IMR-90 (cell line): Measurements from ENCODE around the gene CCDC136. TPM values are rescaled to one million over a fixed set of nuclear protein-coding genes. Genes with fewer than 3 reads are reported as not detected.

Experiments
- ATAC-seq: fragments of 200-7000 bp; cut with Tn5 transposase; 2 replicates; pipeline ENCODE4 v1.9.1; 2020; ENCODE audit warnings: low read depth, mild to moderate bottlenecking, moderate library complexity
- BruUV-seq: library from RNA; stranded (reverse); fragments of 400-500 nt; replicated peaks from 2 replicates; lab custom pipeline; 2021; lab: Mats Ljungman, UMichigan
- CTCF ChIA-PET: fragments of 300-600 bp; formaldehyde crosslinking; extraction: SDS; loops from one replicate; lab custom pipeline; 2021; ENCODE audit warnings: antibody characterized with exemption; lab: Yijun Ruan, JAX
- POLR2A ChIA-PET: fragments of 300-600 bp; sonication (Branson Sonifier 250); formaldehyde crosslinking; loops from one replicate; lab custom pipeline; 2022; ENCODE audit warnings: antibody characterized with exemption; ENCODE audit not compliant: unreplicated experiment; lab: Charles Lee
- DNase-seq: peaks from one replicate; pipeline ENCODE4 v3.0.0; 2013
- H2AFZ ChIP-seq: replicated peaks from 2 replicates; pipeline ENCODE3; 2013; ENCODE audit warnings: low read length, mild to moderate bottlenecking; ENCODE audit not compliant: poor library complexity
- H2AK5ac ChIP-seq: 2 replicates; pipeline ENCODE4 v1.6.1; 2013; ENCODE audit warnings: low read depth, low read length, inconsistent platforms
- H2AK9ac ChIP-seq: replicated peaks from 2 replicates; pipeline ENCODE3; 2013; ENCODE audit warnings: mild to moderate bottlenecking, low read depth, low read length, moderate library complexity; ENCODE audit not compliant: poor library complexity
- H2BK120ac ChIP-seq: 2 replicates; pipeline ENCODE4 v1.6.1; 2013; ENCODE audit warnings: low read depth, low read length, inconsistent platforms
- H2BK15ac ChIP-seq: 3 replicates; pipeline ENCODE4 v1.6.1; 2013; ENCODE audit warnings: low read depth, low read length, inconsistent platforms
- H2BK20ac ChIP-seq: 2 replicates; pipeline ENCODE4 v1.6.1; 2013; ENCODE audit warnings: low read depth, mild to moderate bottlenecking, inconsistent platforms, low read length, moderate library complexity
- H2BK5ac ChIP-seq: 2 replicates; pipeline ENCODE4 v1.6.1; 2013; ENCODE audit warnings: mild to moderate bottlenecking, low read depth, low read length, inconsistent platforms; ENCODE audit not compliant: poor library complexity, severe bottlenecking
- H3K14ac ChIP-seq: replicated peaks from 2 replicates; pipeline ENCODE4 v1.6.1; 2013; ENCODE audit warnings: low read depth, low read length, inconsistent platforms
- H3K18ac ChIP-seq: 2 replicates; pipeline ENCODE4 v1.6.1; 2013; ENCODE audit warnings: low read depth, low read length, control low read depth
- H3K23ac ChIP-seq: 2 replicates; pipeline ENCODE4 v1.6.1; 2013; ENCODE audit warnings: low read depth, low read length, inconsistent platforms
- H3K27ac ChIP-seq: 2 replicates; pipeline ENCODE4 v1.5.1; 2013; ENCODE audit warnings: mild to moderate bottlenecking, control low read depth, low read length; ENCODE audit not compliant: insufficient read depth
- H3K27me3 ChIP-seq: 2 replicates; pipeline ENCODE4 v1.6.1; 2013; ENCODE audit warnings: low read length; ENCODE audit not compliant: control insufficient read depth, insufficient read depth
- H3K36me3 ChIP-seq: 2 replicates; pipeline ENCODE4 v1.6.1; 2013; ENCODE audit warnings: low read length, mixed read lengths; ENCODE audit not compliant: control insufficient read depth, insufficient read depth
- H3K4ac ChIP-seq: 2 replicates; pipeline ENCODE4 v1.6.1; 2013; ENCODE audit warnings: low read depth, low read length, inconsistent platforms
- H3K4me1 ChIP-seq: 2 replicates; pipeline ENCODE4 v1.6.1; 2013; ENCODE audit warnings: low read length, mixed read lengths; ENCODE audit not compliant: control insufficient read depth, insufficient read depth
- H3K4me2 ChIP-seq: 2 replicates; pipeline ENCODE4 v1.6.1; 2013; ENCODE audit warnings: low read depth, mild to moderate bottlenecking, control low read depth, low read length, moderate library complexity
- H3K4me3 ChIP-seq: 2 replicates; pipeline ENCODE4 v1.5.1; 2013; ENCODE audit warnings: low read depth, mild to moderate bottlenecking, control low read depth, low read length, moderate library complexity; ENCODE audit not compliant: insufficient read depth
- H3K56ac ChIP-seq: 2 replicates; pipeline ENCODE4 v1.6.1; 2013; ENCODE audit warnings: low read length, inconsistent platforms; ENCODE audit not compliant: insufficient read depth; ENCODE audit errors: extremely low read depth
- H3K79me1 ChIP-seq, 2 experiments: 2 replicates each; pipeline ENCODE4 v1.6.1; 2013; ENCODE audit warnings: low read length in 2 of 2, inconsistent platforms in 1 of 2, low read depth in 1 of 2
- H3K9ac ChIP-seq: 2 replicates; pipeline ENCODE4 v1.6.1; 2013; ENCODE audit warnings: low read depth, low read length, control low read depth
- H3K9me1 ChIP-seq: 2 replicates; pipeline ENCODE4 v1.6.1; 2013; ENCODE audit warnings: low read length, inconsistent platforms; ENCODE audit not compliant: insufficient read depth
- H3K9me3 ChIP-seq: 2 replicates; pipeline ENCODE4 v1.6.1; 2013; ENCODE audit warnings: low read length; ENCODE audit not compliant: control insufficient read depth, insufficient read depth
- H4K20me1 ChIP-seq: 2 replicates; pipeline ENCODE4 v1.6.1; 2013; ENCODE audit warnings: low read length, inconsistent platforms; ENCODE audit not compliant: insufficient read depth
- H4K5ac ChIP-seq: 2 replicates; pipeline ENCODE4 v1.6.1; 2013; ENCODE audit warnings: mild to moderate bottlenecking, low read depth, low read length, control low read depth
- H4K8ac ChIP-seq, 2 experiments: 2 replicates each; pipeline ENCODE4 v1.6.1; 2013; ENCODE audit warnings: low read depth in 2 of 2, low read length in 2 of 2, control low read depth in 1 of 2, inconsistent platforms in 1 of 2
- H4K91ac ChIP-seq: 2 replicates; pipeline ENCODE4 v1.6.1; 2013; ENCODE audit warnings: low read depth, low read length, inconsistent platforms; ENCODE audit not compliant: insufficient read depth
- MAZ ChIP-seq: IDR thresholded peaks from 2 replicates; pipeline ENCODE4 v1.6.1; 2012; ENCODE audit warnings: low read depth, mild to moderate bottlenecking, low read length, improper control_type of control experiment, moderate library complexity, borderline replicate concordance
- MXI1 ChIP-seq: IDR thresholded peaks from 2 replicates; pipeline ENCODE4 v1.6.1; 2012; ENCODE audit warnings: low read depth, mild to moderate bottlenecking, low read length, moderate library complexity, borderline replicate concordance
- SMC3 ChIP-seq: fragments of 150-350 bp; IDR thresholded peaks from 2 replicates; pipeline ENCODE4 v1.6.1; 2016; ENCODE audit warnings: low read depth, mild to moderate bottlenecking, antibody characterized with exemption, low read length, moderate library complexity
- WGBS, 2 experiments: methylation state at CpG; one replicate each; pipeline versions ENCODE4 v1.1.5 to v1.1.7; 2013; ENCODE audit warnings: missing lambda C conversion rate in 2 of 2; ENCODE audit not compliant: insufficient read length in 1 of 2; ENCODE audit errors: extremely low coverage in 2 of 2; 5-methylcytosine and 5-hydroxymethylcytosine counted together
- dilution Hi-C: fragments of 300-500 bp; cut with HindIII; formaldehyde crosslinking; loops from one replicate; pipeline ENCODE4 v1.14.3; 2018; ENCODE audit warnings: low sequenced_read_pairs; ENCODE audit not compliant: unreplicated experiment
- in situ Hi-C: fragments of 300-500 bp; cut with MboI; formaldehyde crosslinking; loops from 3 replicates; pipeline ENCODE4 v1.14.3; 2019; ENCODE audit warnings: low sequenced_read_pairs, inconsistent platforms, mixed read lengths
- intact Hi-C: fragments of 100-400 bp; cut with micrococcal nuclease; formaldehyde crosslinking; loops from 2 replicates; pipeline ENCODE4 v1.10.0; 2022
- polyA plus RNA-seq, 3 experiments: library from polyadenylated mRNA; depleted of rRNA; stranded (reverse); fragments of >200 nt; gene quantifications; 2 replicates each; pipeline ENCODE4 v1.2.3, GENCODE V29; 2012; ENCODE audit warnings: low replicate concordance in 1 of 3
- total RNA-seq: library from RNA; depleted of rRNA; stranded (reverse); fragments of >200 nt; gene quantifications from 2 replicates; pipeline ENCODE4 v1.2.3, GENCODE V29; 2012

The CCDC136 gene
- total and polyA plus RNA-seq, 2 of the 4 experiments (the other 2 are of a cell fraction), result 7.7 to 18.0 TPM

DNA sequence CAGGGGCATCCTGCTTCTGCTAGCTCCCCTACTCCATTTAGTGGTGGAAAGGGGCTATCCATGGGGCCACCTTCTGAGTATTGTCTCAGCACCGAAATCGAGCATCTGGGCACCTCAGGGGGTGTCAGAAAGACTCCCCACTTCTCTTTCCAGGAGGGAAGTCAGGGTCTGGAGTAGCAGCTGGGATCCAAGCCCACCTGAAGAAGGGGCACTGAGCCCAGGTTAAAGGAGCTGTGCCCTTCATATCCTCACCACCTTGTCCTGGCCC lies 41.0 kb downstream of the CCDC136 start:
- no peak overlapping the region for H2BK15ac ChIP-seq
- H3K9me3 ChIP-seq, result no peaks in the 10 kb centered on the region
- H4K20me1 ChIP-seq, result peaks cover 85% of the 10 kb centered on the region
- POLR2A ChIA-PET, result interaction anchor here (0.9 to 1.9 kb wide), 4 partner anchors 77 to 356 kb away, joined by 3 to 12 read pairs (median 3); partner anchors contain the start of genes CALU and SMO
- peak overlapping the region; percentile 59 for H3K4ac ChIP-seq
- no TSS peak for BruUV-seq
- peak overlapping the region; percentile 24 for H2AFZ ChIP-seq
- CTCF ChIA-PET, result interaction anchor here (0.9 kb wide), 1 partner anchor 224 kb away, joined by 3 read pairs; no protein-coding TSS in a partner anchor
- peaks cover 5% of the 10 kb centered on the region; the same call in 1 of the 2 replicates for H3K9me1 ChIP-seq
- H2BK20ac ChIP-seq, result no peak overlapping the region
- H3K4me2 ChIP-seq, result peak overlapping the region; percentile 95
- peak overlapping the region; percentile 49 to 62; a peak in 2 of 4 replicates for H4K8ac ChIP-seq
- H3K79me1 ChIP-seq, result peaks cover 5 to 62% of the 10 kb centered on the region in 2 experiments; a peak in 3 of 4 replicates
- H3K27me3 ChIP-seq, result no peaks in the 10 kb centered on the region
- H3K4me1 ChIP-seq, result peaks cover 35% of the 10 kb centered on the region
- dilution Hi-C loops (no loop called here), in situ Hi-C loops (no loop called here), intact Hi-C loops (loop anchor here (5.0 kb wide), 1 partner anchor 91 kb away; no protein-coding TSS in a partner anchor)
- no CpG with 5 or more reads among the region's 2 CpGs for WGBS, 2 experiments
- H3K14ac ChIP-seq, result peak overlapping the region; percentile 72
- H3K56ac ChIP-seq, result peak overlapping the region; percentile 81; the same call in 1 of the 2 replicates
- H4K91ac ChIP-seq, result peak overlapping the region; percentile 76
- peak overlapping the region; percentile 88 for H2AK9ac ChIP-seq
- ATAC-seq (no peak), DNase-seq (no peak)
- H2BK120ac ChIP-seq, result peak overlapping the region; percentile 66; the same call in 1 of the 2 replicates
- peak overlapping the region; percentile 55 for H3K23ac ChIP-seq
- peak overlapping the region; percentile 95 for H3K27ac ChIP-seq
- peak overlapping the region; percentile 99 for H3K4me3 ChIP-seq
- peak overlapping the region; percentile 24 for H2AK5ac ChIP-seq
- no peak for TF ChIP-seq MXI1
- no peak for TF ChIP-seq SMC3
- no peak for TF ChIP-seq MAZ
- peak overlapping the region; percentile 90 for H2BK5ac ChIP-seq
- peaks cover 29% of the 10 kb centered on the region for H3K36me3 ChIP-seq
- H3K9ac ChIP-seq, result peak overlapping the region; percentile 87
- H4K5ac ChIP-seq, result peak overlapping the region; percentile 74
- peak overlapping the region; percentile 77 for H3K18ac ChIP-seq
